ENCODE measurements around the gene CXCL17.
A peak's percentile ranks its signal among the peaks of the same experiment; 100 is the strongest.

The CXCL17 gene

GRCh38 chr19:42402376-42403116, 40.2 kb downstream of the CXCL17 start:
- peaks cover 5% of the 10 kb centered on the region for H3K27me3 Mint-ChIP-seq (ENCODE audit: low read depth)
- H3K9me3 Mint-ChIP-seq: no peaks in the 10 kb centered on the region
- no peak for TF ChIP-seq CTCF (IDR thresholded peaks at IDR 0.05; ENCODE audit: unreplicated experiment in 3 of 3)
- peak overlapping the region; percentile 89 to 91 (median 91) for H3K4me3 Mint-ChIP-seq
- peak overlapping the region in 2 of 3 experiments; percentile 54 to 56 for H3K27ac Mint-ChIP-seq
- peaks cover 12% of the 10 kb centered on the region for H3K36me3 Mint-ChIP-seq (ENCODE audit: low read depth)
- H3K4me1 Mint-ChIP-seq: peaks cover 11% of the 10 kb centered on the region

- Mint-ChIP-seq H3K4me3 (peak overlapping the region; percentile 89 to 91 (median 91)), H3K36me3 (ENCODE audit: low read depth) (peaks cover 12% of the 10 kb centered on the region), H3K4me1 (peaks cover 17% of the 10 kb centered on the region), H3K9me3 (no peaks in the 10 kb centered on the region), H3K27ac (peak overlapping the region; percentile 45 to 65 (median 52)), H3K27me3 (ENCODE audit: low read depth) (peaks cover 8% of the 10 kb centered on the region)
- TF ChIP-seq CTCF (IDR thresholded peaks at IDR 0.05; ENCODE audit: unreplicated experiment in 3 of 3): peak; percentile 80 to 88 (median 87)
Observed at GRCh38 chr19:42401365-42402303, 41.1 kb downstream of the CXCL17 start.

- Mint-ChIP-seq H3K4me1 (peaks cover 24% of the 10 kb centered on the region), H3K27ac (no peak overlapping the region), H3K4me3 (peak overlapping the region; percentile 61 to 84 (median 72)), H3K9me3 (no peaks in the 10 kb centered on the region), H3K27me3 (ENCODE audit: low read depth) (peaks cover 9% of the 10 kb centered on the region), H3K36me3 (ENCODE audit: low read depth) (peaks cover 8% of the 10 kb centered on the region)
- TF ChIP-seq CTCF (IDR thresholded peaks at IDR 0.05; ENCODE audit: unreplicated experiment in 3 of 3): no peak
Observed at GRCh38 chr19:42400404-42400803, 42.3 kb downstream of the CXCL17 start.

GRCh38 chr19:42397263-42398166, 45.2 kb downstream of the CXCL17 start:
- Mint-ChIP-seq H3K9me3 (no peaks in the 10 kb centered on the region), H3K27me3 (ENCODE audit: low read depth) (peaks cover 9% of the 10 kb centered on the region), H3K4me3 (peak overlapping the region; percentile 88 to 97 (median 91)), H3K27ac (peak overlapping the region; percentile 84 to 94 (median 93)), H3K36me3 (ENCODE audit: low read depth) (no peaks in the 10 kb centered on the region), H3K4me1 (peaks cover 29% of the 10 kb centered on the region)
- no peak for TF ChIP-seq CTCF (IDR thresholded peaks at IDR 0.05; ENCODE audit: unreplicated experiment in 3 of 3)

- Mint-ChIP-seq H3K27me3 (ENCODE audit: low read depth) (peaks cover 16% of the 10 kb centered on the region), H3K36me3 (ENCODE audit: low read depth) (no peaks in the 10 kb centered on the region), H3K4me3 (peak overlapping the region; percentile 88 to 97 (median 91)), H3K9me3 (no peaks in the 10 kb centered on the region), H3K27ac (peak overlapping the region; percentile 84 to 94 (median 93)), H3K4me1 (peaks cover 29% of the 10 kb centered on the region)
- TF ChIP-seq CTCF (IDR thresholded peaks at IDR 0.05; ENCODE audit: unreplicated experiment in 3 of 3): no peak
Observed at GRCh38 chr19:42396381-42397262, 46.1 kb downstream of the CXCL17 start.

All from nephron (organoid).